Fibroblast of lung (primary cell): Measurements from ENCODE around the gene CCDC194. TPM values are rescaled to one million over a fixed set of nuclear protein-coding genes. Genes with fewer than 3 reads are reported as not detected.
A peak's percentile ranks its signal among the peaks of the same experiment; 100 is the strongest.

Source experiments
- DNase-seq, 2 donors: peaks; one replicate each; pipeline versions ENCODE4 v3.0.0 to v3.0.0-alpha.2; 2010; ENCODE audit warnings: low read depth in 2 of 2
- H2AFZ ChIP-seq: 2 replicates; pipeline ENCODE4 v1.5.1; 2012; ENCODE audit warnings: low read length, control low read depth, inconsistent platforms
- H3K27ac ChIP-seq: 2 replicates; pipeline ENCODE4 v1.5.1; 2011; ENCODE audit warnings: low read length, control low read depth; ENCODE audit not compliant: insufficient read depth
- H3K27me3 ChIP-seq: 2 replicates; pipeline ENCODE4 v1.5.1; 2011; ENCODE audit warnings: mild to moderate bottlenecking, low read length; ENCODE audit not compliant: control insufficient read depth, insufficient read depth
- H3K36me3 ChIP-seq: 2 replicates; pipeline ENCODE4 v1.5.1; 2011; ENCODE audit warnings: low read length; ENCODE audit not compliant: control insufficient read depth, insufficient read depth
- H3K4me1 ChIP-seq: 2 replicates; pipeline ENCODE4 v1.5.1; 2011; ENCODE audit warnings: low read length; ENCODE audit not compliant: control insufficient read depth, insufficient read depth; ENCODE audit errors: extremely low read depth
- H3K4me2 ChIP-seq: 2 replicates; pipeline ENCODE4 v1.5.1; 2011; ENCODE audit warnings: low read length, control low read depth; ENCODE audit not compliant: insufficient read depth; ENCODE audit errors: extremely low read depth
- H3K4me3 ChIP-seq, 4 experiments: fragments of 200-600 bp in 1 of 4; sonication (generic) in 1 of 4; replicated peaks in 1 of 4; 2 replicates each; pipeline ENCODE4 v1.5.1; 2011 to 2016; ENCODE audit warnings: low read length in 4 of 4, low read depth in 3 of 4, mild to moderate bottlenecking in 3 of 4, control low read depth in 2 of 4, inconsistent platforms in 1 of 4, mixed read lengths in 1 of 4; ENCODE audit not compliant: insufficient read depth in 1 of 4; ENCODE audit errors: control extremely low read depth in 1 of 4
- H3K79me2 ChIP-seq: 2 replicates; pipeline ENCODE4 v1.5.1; 2012; ENCODE audit warnings: mild to moderate bottlenecking, low read length, inconsistent platforms; ENCODE audit not compliant: control insufficient read depth, insufficient read depth
- H3K9ac ChIP-seq: 2 replicates; pipeline ENCODE4 v1.5.1; 2011; ENCODE audit warnings: mild to moderate bottlenecking, low read length, control low read depth; ENCODE audit not compliant: insufficient read depth
- H3K9me3 ChIP-seq: 2 replicates; pipeline ENCODE4 v1.5.1; 2012; ENCODE audit warnings: low read depth, low read length; ENCODE audit not compliant: control insufficient read depth, insufficient read depth
- H4K20me1 ChIP-seq: 2 replicates; pipeline ENCODE4 v1.5.1; 2011; ENCODE audit warnings: low read length; ENCODE audit not compliant: control insufficient read depth, insufficient read depth; ENCODE audit errors: extremely low read depth
- CTCF ChIP-seq, 2 donors: IDR thresholded peaks in 1 of 2; conservative IDR thresholded peaks in 1 of 2; 1 replicate in 1 of 2; 2 replicates in 1 of 2; pipeline ENCODE4 v1.5.1; 2011 to 2012; ENCODE audit warnings: low read length in 2 of 2, control low read depth in 1 of 2, inconsistent platforms in 1 of 2, low read depth in 1 of 2, mild to moderate bottlenecking in 1 of 2
- EZH2 ChIP-seq: IDR thresholded peaks from 2 replicates; pipeline ENCODE4 v1.5.1; 2012; ENCODE audit warnings: low read length, control low read depth, mild to moderate bottlenecking; ENCODE audit errors: missing control alignments
- polyA plus RNA-seq, 2 donors: library from polyadenylated mRNA; depleted of rRNA in 1 of 2; stranded (reverse) in 1 of 2; unstranded in 1 of 2; fragments of >200 nt; gene quantifications; 2 replicates each; pipeline ENCODE4 v1.2.1, GENCODE V29; 2011 to 2012; ENCODE audit warnings: missing spikeins in 1 of 2
- total RNA-seq: library from RNA; depleted of rRNA; stranded (reverse); fragments of >200 nt; gene quantifications from 2 replicates; pipeline ENCODE4 v1.2.1, GENCODE V29; 2014

CCDC194 gene
- total and polyA plus RNA-seq, 2 donors (not counting 1 experiment from before 2014, with no cell fraction given) = not detected

GRCh38 chr19:17406887-17407196, 12.8 kb upstream of the CCDC194 start:
- no peak overlapping the region for H3K9ac ChIP-seq
- H3K9me3 ChIP-seq = no peaks in the 10 kb centered on the region
- H3K4me3 ChIP-seq = no peak overlapping the region
- no peaks in the 10 kb centered on the region for H4K20me1 ChIP-seq
- no peaks in the 10 kb centered on the region for H3K4me1 ChIP-seq
- H3K27me3 ChIP-seq = no peaks in the 10 kb centered on the region
- no peak overlapping the region for H2AFZ ChIP-seq
- no peak for DNase-seq
- no peak overlapping the region for H3K4me2 ChIP-seq
- H3K79me2 ChIP-seq = no peaks in the 10 kb centered on the region
- H3K27ac ChIP-seq = no peak overlapping the region
- no peaks in the 10 kb centered on the region for H3K36me3 ChIP-seq
- no peak for TF ChIP-seq CTCF (conservative IDR thresholded peaks at IDR 0.05 in 1 of 2, IDR thresholded peaks at IDR 0.05 in 1 of 2; ENCODE audit: low read depth in 1 of 2, low read length in 2 of 2)
- TF ChIP-seq EZH2 = no peak

- Histone ChIP-seq H3K4me3 (no peak overlapping the region), H2AFZ (no peak overlapping the region), H3K79me2 (no peaks in the 10 kb centered on the region), H3K4me1 (no peaks in the 10 kb centered on the region), H3K4me2 (no peak overlapping the region), H3K9ac (no peak overlapping the region), H4K20me1 (no peaks in the 10 kb centered on the region), H3K9me3 (no peaks in the 10 kb centered on the region), H3K36me3 (no peaks in the 10 kb centered on the region), H3K27ac (no peak overlapping the region), H3K27me3 (no peaks in the 10 kb centered on the region)
- DNase-seq = peak in 1 of 2 donors; percentile 71
- TF ChIP-seq EZH2 (no peak), CTCF (conservative IDR thresholded peaks at IDR 0.05 in 1 of 2, IDR thresholded peaks at IDR 0.05 in 1 of 2; ENCODE audit: low read depth in 1 of 2, low read length in 2 of 2) (no peak)
Measured at GRCh38 chr19:17406046-17406886, 12.3 kb upstream of the CCDC194 start.

GRCh38 chr19:17405250-17406045, 11.5 kb upstream of the CCDC194 start, which contains the start of gene BST2:
Gene BST2 (minus strand): TSS chr19:17405630. CDS start chr19:17405575, 55 bp downstream.
- Histone ChIP-seq H3K9ac (no peak within 1 kb of the TSS), H3K27ac (no peak within 1 kb of the TSS), H3K4me1 (no peaks in the 10 kb centered on the region), H3K4me2 (no peak within 1 kb of the TSS), H4K20me1 (no peaks in the 10 kb centered on the region), H3K36me3 (no peaks in the 10 kb centered on the region), H3K27me3 (no peaks in the 10 kb centered on the region), H2AFZ (no peak within 1 kb of the TSS), H3K4me3 (no peak within 1 kb of the TSS), H3K79me2 (no peaks in the 10 kb centered on the region), H3K9me3 (no peaks in the 10 kb centered on the region)
- DNase-seq = peak in 1 of 2 donors; percentile 57
- TF ChIP-seq CTCF (conservative IDR thresholded peaks at IDR 0.05 in 1 of 2, IDR thresholded peaks at IDR 0.05 in 1 of 2; ENCODE audit: low read depth in 1 of 2, low read length in 2 of 2) (no peak), EZH2 (no peak)
